ENCODE results near the gene TADA3.

Gene TADA3

DNA sequence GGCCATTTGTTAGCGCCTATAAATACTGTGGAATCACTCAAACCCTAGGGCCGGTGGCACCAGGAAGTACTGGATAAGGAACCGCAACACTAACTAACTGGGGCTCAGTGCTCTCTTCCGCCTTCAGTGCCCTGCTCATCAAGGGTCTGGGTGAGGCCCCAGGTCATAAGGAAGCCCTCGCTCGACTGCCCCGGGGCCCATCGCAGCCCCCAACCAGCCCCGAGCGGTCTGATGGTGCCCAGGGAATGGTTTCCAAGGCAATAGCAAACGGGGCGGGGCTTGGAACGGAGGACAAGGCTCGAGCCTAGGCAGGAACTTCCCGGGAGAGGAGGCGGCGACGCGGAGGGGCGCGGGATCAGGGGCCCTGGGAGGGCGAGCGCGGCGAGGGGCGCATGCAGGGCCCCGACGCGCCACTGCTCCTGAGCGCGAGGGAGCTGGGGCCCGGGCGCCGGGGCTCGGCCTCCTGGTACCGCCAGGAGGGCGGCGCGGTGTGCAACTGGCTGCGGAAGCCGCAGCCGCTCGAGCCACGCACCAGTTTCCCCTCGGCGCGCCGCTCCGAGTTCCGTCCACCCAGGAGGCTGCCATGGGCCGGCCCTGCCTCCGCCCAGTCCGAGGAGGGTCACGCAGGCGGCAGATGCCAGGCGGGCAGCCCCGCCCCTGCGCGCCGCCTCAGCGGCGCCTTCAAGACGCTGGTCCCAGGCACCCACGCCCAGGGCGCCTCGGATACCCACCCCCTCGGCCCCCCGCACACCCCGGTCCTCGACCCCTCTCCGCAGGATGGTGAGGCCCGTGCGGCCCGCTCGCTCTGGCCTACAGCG, 17.6 kb upstream of the TADA3 start, which contains the start of gene TTLL3:
Gene TTLL3, plus strand, starts transcription at position 648 of the 818 bp plus-strand sequence. CDS start 400 bp downstream, outside the sequence.
- peak; percentile 83 for DNase-seq

DNA sequence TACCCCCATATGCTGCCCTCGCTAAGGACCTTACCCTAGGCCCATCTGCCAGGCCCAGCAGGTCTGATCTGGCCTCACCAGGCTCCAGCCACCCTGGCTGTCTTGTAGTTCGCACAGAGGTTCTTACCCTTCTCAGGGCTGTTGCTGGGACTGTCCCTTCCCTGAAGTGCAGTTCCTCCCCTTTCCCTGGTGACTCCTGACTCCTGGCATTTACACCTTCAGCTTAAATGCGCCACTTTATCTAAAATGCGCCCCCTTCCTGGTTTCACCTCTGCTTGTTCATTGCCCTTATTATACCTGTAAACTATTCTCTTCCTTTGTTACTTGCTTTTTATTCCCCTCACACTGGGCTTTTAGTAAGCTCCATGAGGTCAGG, 17.0 kb upstream of the TADA3 start:
- DNase-seq: peak; percentile 13

- DNase-seq: no peak
Measured at GRCh38 chr3:9808345-9809037, 16.2 kb upstream of the TADA3 start.

GRCh38 chr3:9807981-9808344, 15.7 kb upstream of the TADA3 start:
- DNase-seq: no peak

DNA sequence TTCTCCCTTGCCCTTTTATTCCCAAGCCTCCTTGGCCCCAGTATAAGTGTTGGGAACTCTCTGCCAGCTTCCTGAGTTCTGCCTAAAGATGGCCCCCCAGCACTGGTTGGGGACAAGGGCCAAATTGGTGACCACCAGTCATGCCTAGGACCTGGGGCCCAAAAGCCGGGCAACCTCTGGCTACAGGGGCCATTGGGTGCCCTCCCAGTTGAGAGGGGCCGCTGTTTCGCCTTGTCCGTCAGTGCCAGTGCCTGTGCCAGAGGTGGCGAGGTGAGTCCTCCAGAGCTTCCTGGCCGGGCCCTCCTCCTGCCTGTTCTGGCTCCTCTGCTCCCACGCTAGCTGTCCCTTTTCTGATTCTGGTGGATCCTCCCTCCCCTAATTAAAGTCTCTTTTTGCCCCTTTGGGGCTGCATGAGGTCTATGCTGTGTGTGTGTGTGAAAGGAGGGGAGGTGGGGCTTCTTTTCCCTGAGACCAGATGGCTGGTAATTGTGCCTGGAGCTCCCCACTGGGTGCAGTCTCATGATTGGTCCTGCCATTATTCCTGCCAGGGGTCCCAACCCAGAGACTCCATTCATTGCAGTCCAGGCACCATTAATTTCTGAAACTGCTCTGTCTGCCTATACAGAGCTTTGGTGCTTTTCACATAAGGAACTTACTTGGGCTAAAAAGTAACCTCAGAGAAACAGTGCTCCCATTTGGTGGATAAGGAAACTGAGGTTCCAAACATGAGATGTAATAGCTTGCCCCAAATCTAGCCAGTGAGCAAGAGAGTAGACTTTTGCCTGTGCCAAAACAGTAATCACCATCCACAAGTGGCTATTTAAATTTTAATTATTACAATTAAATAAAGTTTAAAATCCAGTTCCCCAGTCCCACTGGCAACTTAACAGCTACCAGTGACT, 14.7 kb upstream of the TADA3 start:
- no peak for DNase-seq

DNA sequence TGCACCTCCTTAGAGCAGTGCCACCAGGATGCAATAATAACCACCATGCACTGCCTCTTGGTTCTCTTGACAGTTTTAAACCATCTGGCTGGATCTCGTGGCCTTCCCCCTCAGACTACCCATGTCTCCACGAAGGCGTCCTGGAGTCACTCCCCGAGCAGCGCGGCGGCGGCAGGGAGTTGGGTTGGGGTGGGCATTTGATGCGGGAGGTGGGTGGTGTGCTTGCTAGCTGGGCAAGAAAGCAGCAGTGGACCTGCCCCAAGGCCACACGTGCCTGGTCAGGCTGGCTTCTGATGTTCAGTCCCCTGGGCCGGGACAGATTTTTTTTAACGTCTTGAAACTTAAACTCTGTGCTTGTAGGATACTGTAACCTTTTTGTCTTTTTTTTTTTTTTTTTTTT, 13.9 kb upstream of the TADA3 start:
- DNase-seq: no peak

- no peak for DNase-seq
Measured at GRCh38 chr3:9804996-9805395, 12.7 kb upstream of the TADA3 start.

DNA sequence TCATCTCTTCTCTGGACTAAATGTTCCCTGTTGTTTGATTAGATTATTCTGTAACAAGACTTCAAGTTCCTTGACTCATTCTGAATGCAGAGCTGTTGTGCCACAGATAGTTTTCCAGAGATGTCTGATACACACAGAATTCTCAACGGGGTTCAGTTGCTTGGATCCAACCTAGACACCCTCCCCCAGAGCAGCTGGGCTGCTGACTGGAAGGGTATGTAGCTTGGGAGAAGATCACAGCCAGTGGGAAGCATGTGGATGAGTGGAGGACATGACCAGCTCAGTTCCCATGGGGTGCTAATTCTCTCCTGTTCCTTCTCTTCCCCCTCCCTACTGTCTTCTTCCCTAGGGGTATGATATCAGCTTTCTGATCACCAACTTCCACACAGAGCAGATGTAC, 11.2 kb upstream of the TADA3 start:
- no peak for DNase-seq

DNA sequence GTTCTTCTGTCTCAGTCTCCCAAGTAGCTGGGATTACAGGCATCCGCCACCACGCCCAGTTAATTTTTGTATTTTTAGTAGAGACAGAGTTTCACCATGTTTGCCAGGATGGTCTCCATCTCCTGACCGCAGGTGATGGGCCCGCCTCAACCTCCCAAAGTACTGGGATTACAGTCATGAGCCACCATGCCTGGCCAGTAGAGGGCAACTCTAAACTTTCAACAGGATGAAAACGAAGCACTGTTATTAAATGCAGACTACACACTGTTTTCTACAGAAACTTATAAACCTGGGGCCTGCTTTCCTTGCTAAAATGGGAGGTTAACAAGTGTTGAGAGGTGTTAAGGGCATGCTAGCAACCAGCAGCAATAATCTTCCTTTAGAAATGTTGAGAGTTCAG, 8.3 kb upstream of the TADA3 start:
- DNase-seq: no peak

DNA sequence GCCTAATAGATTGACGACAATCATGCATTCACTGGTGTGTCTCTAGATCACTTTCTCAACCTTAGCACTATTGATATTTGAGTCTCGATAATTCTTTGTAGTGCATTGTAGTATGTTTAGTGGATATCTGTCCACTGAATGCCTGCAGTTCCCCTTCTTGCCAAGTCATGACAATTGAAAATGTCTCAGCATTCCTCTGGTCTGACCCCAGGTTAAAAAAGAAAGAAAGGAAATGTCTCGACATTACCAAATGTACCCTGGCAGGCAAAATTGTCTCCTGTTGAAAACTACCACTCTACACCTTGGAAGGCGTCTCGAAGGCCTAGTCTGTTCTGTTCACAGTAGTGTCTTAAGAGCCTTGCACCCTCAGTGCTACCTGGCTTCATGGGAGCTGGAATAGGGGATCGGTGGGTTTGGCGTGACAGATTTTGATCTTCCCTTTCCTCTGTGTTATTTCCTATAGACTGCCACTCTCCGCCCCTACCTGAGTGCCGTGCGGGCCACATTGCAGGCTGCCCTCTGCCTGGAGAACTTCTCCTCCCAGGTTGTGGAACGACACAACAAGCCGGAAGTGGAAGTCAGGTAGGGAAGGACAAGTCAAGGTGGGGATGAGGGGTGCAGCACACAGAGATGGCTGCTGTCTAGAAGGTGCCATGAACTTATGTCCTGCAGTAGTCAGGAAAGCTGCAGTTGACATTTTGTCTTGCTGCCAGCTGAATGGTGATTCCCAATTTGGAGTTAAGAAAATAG, 5.1 kb upstream of the TADA3 start:
- DNase-seq: no peak

DNA sequence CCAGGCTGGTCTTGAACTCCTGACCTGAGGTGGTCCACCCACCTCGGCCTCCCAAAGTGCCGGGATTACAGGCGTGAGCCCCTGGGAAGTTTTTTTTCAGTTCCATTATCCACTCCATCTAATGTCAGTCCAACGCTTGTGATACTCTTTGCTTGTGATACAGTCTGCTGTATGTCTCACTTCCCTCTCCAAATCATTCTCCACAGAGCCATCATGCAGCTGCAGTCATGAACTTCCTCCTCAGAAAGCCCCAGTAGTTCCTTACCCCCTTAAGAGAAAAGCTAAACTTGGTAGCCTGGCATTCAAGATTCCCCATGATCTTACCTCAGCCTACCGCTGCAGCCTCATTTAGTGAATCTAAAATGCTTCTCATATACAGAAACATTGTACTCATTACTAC, 2.9 kb upstream of the TADA3 start:
- no peak for DNase-seq

- DNase-seq: no peak
Measured at GRCh38 chr3:9794400-9794799, 2.1 kb upstream of the TADA3 start.

DNA sequence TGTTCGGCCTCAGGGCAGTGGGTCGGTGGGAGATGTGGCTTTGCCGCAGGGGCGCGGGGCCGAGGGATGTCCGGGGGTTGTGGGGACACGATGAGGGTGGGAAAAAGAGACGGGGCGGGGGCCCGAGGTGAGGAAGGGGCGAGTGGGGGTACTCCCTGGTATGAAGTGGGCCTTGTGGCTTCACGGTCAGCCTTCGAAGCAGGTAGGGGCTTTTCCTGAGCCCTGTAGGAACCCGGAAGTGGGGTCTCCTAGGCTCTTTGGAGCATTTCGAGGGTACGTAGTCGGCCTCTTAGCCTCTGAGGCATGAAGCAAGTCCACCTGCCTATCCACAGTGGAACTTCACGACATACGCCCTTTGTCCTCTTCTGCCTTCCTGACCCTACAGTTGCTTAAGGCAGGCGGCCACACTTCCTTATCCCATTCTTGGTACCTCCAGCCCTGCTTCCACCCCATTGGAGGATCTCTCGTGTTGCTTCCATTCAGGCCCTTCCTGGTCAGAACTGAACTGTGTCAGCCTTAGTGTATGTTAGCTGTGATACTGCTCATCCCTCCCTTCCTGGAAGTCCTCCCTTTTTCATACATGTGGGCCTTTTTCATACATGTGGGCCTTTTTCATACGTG, 998 bp upstream of the TADA3 start:
- DNase-seq: no peak

DNA sequence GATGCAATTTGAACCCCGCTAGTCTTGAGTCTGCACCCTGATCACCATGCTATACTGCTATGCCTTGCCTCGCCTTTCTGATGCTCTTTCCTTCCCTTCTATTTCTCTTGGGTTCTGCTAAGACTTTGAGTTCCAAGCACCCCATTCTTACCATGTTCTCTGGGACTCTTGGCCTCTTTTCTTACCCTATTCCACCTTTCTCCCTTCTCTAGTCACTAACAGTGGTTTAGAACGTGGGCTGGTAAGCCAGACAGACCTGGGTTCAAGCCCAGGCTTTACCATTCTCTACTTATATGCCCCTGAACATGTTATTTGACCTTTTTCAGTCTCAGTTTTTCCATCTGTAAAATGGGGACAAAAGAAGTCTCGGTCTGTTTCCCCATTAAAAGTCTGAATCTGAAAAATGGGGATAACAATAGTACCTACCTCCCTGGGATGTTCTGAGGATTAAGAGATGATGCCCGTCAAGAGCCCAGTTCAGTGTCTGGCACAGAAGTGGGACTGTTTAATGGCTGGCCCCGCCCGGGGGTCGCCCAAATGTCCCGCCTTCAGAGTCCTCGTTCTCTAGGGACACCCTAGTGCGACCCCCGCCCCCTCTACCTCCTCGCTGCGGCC, 376 bp downstream of the TADA3 start:
- no peak for DNase-seq

DNA sequence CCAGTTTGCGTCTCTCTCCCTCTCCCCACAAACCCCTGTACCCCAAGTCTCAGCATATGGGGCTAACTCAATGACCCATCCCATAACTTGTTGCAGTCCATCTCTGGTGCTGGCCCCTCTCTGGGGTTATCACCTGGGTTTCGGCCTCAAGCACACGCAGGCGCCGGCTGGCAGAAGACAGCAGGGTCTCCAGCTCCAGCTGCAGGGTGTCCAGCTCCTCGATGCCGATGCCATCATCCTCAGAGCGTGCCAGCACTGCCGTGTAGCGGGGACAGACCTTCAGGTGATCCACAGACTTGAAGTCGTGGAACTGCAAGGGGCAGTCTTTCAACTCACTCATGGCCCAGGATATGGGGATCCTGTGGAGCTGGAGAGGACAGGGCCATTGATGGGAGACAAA, 1.1 kb downstream of the TADA3 start:
- DNase-seq: no peak

GRCh38 chr3:9787714-9788113, 4.6 kb downstream of the TADA3 start:
- DNase-seq: no peak

- no peak for DNase-seq
Measured at GRCh38 chr3:9786825-9787669, 5.2 kb downstream of the TADA3 start.

DNA sequence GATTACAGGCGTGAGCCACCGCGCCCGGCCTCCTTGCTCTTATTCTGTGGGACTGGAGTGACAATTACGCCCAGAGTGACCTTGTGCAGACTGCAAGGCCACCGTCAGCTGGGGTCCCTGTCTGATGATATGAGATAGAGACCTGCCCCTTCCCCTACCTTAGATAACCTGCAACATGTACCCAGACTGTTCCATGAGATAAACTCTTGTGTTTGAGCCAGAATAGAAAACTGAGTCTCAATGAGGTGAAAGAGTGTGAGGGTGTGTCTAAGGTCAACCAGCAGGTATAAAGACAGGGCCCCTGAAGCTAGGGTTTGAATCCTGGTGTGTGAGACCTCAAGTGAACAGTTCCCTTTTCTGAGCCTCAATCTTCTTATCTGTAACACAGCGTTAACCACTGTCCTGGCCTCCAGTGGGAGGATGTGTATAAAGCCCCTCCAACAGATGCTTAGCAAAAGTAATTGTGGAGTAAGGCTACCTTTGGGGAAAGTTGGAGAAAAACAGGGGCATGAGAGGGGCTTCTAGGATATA, 6.0 kb downstream of the TADA3 start:
- no peak for DNase-seq

- no peak for DNase-seq
Measured at GRCh38 chr3:9785602-9786001, 6.7 kb downstream of the TADA3 start.

DNA sequence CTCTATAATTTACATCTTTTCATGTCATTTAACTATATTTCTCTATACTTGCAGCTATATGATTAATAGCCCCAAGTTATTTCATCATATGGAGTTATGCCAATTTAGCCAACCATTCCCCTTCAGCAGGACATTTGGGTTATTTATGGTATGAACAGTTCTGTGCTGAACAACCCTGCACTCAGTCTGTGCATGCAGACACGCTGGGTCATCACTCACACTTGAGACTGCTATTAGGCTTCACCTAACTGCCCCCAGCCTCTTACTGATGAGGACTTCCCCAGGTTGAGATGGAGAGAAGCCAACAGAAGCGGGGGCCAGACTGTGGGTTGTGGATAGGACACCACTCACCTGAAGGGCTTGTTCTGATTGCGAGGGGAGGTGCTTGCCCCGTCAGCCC, 7.3 kb downstream of the TADA3 start:
- no peak for DNase-seq

DNA sequence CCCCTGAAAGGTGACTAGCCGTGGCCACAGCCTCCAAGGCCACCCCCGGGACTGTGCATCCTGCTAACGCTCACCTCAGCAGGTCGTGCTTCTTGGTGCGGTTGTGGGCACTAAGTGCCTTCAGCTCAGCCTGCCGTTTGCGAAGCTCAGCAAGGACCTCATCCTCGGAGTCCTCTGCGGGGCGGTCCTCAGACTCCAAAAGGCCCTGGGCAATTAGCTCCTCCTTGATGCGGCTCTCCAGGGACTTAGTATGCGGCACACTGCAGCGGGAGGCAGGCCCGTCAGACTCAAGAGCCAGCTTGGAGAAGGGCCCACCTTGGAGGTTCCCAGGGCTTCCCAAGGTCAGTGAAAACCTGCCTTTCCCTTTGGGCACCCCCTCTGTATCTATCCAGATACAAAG, 8.3 kb downstream of the TADA3 start:
- no peak for DNase-seq

Data from retina (tissue), 1 donor.